ENCODE measurements around the gene ABCG8. TPM values are rescaled to one million over a fixed set of nuclear protein-coding genes. Genes with fewer than 3 reads are reported as not detected.

The ABCG8 gene
- total and polyA plus RNA-seq, 8 donors: 1.1 to 8.9 (median 6.7) TPM; not detected in 5

DNA sequence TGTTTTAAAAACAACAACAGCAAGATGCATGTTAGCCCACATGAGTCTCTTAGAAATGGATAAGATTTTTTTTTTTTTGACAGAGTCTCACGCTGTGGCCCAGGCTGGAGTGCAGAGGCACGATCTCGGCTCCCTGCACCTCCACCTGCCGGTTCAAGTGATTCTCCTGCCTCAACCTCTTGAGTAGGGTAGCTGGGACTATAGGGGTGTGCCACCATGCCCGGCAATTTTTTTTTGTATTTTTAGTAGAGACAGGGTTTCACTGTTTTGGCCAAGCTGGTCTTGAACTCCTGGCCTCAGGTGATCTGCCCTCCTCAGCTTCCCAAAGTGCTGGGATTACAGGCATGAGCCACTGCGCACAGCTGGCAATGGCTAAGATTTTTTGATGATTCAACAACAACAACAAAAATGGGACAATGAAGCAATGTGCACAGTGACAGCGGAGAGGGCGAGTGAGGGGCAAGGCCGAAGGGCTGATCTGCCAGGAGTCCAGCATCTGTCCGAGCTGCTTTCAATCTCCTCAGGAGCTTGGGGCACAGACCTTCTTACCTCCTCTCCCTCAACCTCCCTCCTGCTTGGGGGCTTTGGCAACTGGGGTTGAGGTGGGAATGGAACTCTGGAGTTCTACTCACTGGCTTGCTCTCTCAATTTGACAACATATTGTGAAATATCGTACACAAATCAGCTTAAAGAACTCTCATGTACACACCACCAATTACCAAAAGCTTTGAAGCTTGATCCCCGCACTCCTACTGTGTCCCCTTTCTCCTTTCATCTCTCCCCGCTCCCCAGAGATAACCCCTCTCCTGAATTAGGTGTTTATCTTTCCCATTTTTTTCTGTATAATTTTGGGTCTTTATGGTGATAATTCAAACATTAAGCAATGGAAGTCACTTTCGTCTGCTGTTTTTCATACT is 3.4 kb downstream of the ABCG8 start:
- no peaks in the 10 kb centered on the region for H3K36me3 ChIP-seq
- TF ChIP-seq CTCF (IDR thresholded peaks at IDR 0.05): no peak
- TF ChIP-seq POLR2AphosphoS5 (IDR thresholded peaks at IDR 0.05): no peak
- no peak for TF ChIP-seq EP300 (IDR thresholded peaks at IDR 0.05)
- TF ChIP-seq POLR2A (IDR thresholded peaks at IDR 0.05): no peak

GRCh38 chr2:43842866-43843226 is 4.1 kb downstream of the ABCG8 start:
- no peaks in the 10 kb centered on the region for H3K27me3 ChIP-seq
- no peak overlapping the region for H3K27ac ChIP-seq
- no peaks in the 10 kb centered on the region for H3K9me3 ChIP-seq
- H3K4me1 ChIP-seq: no peaks in the 10 kb centered on the region
- no peak overlapping the region for H3K4me3 ChIP-seq
- DNase-seq: no peak
- no peak for TF ChIP-seq CTCF (IDR thresholded peaks at IDR 0.05)
- no peak for TF ChIP-seq POLR2A (IDR thresholded peaks at IDR 0.05)
- TF ChIP-seq EP300 (IDR thresholded peaks at IDR 0.05): no peak
- no peak for TF ChIP-seq POLR2AphosphoS5 (IDR thresholded peaks at IDR 0.05)
- H3K36me3 ChIP-seq: no peaks in the 10 kb centered on the region
- WGBS, 5 donors: 70 to 80% (median 78%) methylated on average over 9 of the region's 9 CpGs
- intact Hi-C loops (cut with DNase I; ENCODE audit: low total_unique reads): no loop called here

More for the DNA sequence above, 3.4 kb downstream of the ABCG8 start:
- WGBS, 5 donors: 84 to 88% (median 85%) methylated on average over 14 of the region's 14 CpGs
- no peaks in the 10 kb centered on the region for H3K9me3 ChIP-seq
- no peak overlapping the region for H3K4me3 ChIP-seq
- H3K4me1 ChIP-seq: no peaks in the 10 kb centered on the region
- no peak for DNase-seq
- intact Hi-C loops (cut with DNase I; ENCODE audit: low total_unique reads): no loop called here
- no peaks in the 10 kb centered on the region for H3K27me3 ChIP-seq
- H3K27ac ChIP-seq: no peak overlapping the region

GRCh38 chr2:43845181-43845580 is 6.4 kb downstream of the ABCG8 start:
- WGBS, 5 donors: 61 to 90% (median 82%) methylated on average over 1 of the region's 1 CpG
- no peak for DNase-seq
- no peak overlapping the region for H3K27ac ChIP-seq
- H3K27me3 ChIP-seq: no peaks in the 10 kb centered on the region
- H3K9me3 ChIP-seq: no peaks in the 10 kb centered on the region
- H3K4me1 ChIP-seq: no peaks in the 10 kb centered on the region
- H3K36me3 ChIP-seq: no peaks in the 10 kb centered on the region
- TF ChIP-seq POLR2AphosphoS5 (IDR thresholded peaks at IDR 0.05) (no peak), EP300 (IDR thresholded peaks at IDR 0.05) (no peak), CTCF (IDR thresholded peaks at IDR 0.05) (no peak), POLR2A (IDR thresholded peaks at IDR 0.05) (no peak)
- intact Hi-C loops (cut with DNase I; ENCODE audit: low total_unique reads): no loop called here
- no peak overlapping the region for H3K4me3 ChIP-seq

DNA sequence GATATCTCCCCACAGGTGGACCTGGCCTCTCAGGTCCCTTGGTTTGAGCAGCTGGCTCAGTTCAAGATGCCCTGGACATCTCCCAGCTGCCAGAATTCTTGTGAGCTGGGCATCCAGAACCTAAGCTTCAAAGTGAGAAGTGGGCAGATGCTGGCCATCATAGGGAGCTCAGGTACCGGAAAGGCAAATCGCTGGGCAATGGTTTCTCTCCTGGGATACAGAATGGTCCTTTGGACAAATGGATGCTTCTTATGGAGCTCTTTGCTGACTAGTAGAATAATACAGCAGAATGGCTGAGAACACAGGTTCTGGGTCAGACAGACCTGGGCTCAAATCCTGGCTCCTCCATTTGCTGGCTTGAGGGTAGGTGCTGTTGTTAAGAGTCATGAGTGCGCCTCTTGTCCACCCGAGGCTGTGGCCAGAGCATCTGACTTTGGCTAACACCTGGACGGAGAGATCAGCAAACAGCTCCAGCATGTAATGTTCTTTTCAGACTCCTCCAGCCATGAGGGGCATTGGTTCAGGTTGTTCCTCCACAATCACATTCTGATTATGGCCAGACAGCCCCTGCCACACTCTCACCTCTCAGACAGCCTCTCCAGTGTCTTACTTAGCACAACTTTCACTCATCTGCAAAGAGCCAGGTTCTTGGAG is 7.5 kb downstream of the ABCG8 start:
- intact Hi-C loops (cut with DNase I; ENCODE audit: low total_unique reads): no loop called here
- no peak for TF ChIP-seq EP300 (IDR thresholded peaks at IDR 0.05)
- TF ChIP-seq CTCF (IDR thresholded peaks at IDR 0.05): no peak
- no peak for TF ChIP-seq POLR2AphosphoS5 (IDR thresholded peaks at IDR 0.05)
- no peak for TF ChIP-seq POLR2A (IDR thresholded peaks at IDR 0.05)

More for the DNA sequence above, 7.5 kb downstream of the ABCG8 start:
- Histone ChIP-seq H3K9me3 (no peaks in the 10 kb centered on the region), H3K4me3 (no peak overlapping the region), H3K36me3 (no peaks in the 10 kb centered on the region), H3K4me1 (no peaks in the 10 kb centered on the region), H3K27me3 (peaks cover 0 to 2% (median 0%) of the 10 kb centered on the region in 3 donors), H3K27ac (no peak overlapping the region)
- no peak for DNase-seq
- WGBS, 5 donors: 86 to 92% (median 91%) methylated on average over 5 of the region's 5 CpGs

Data from stomach (tissue), 9 donors.